ENCODE data around the gene OR5AN1.
"Not testable (repeated sequence)": the region's sequence is repeated elsewhere in the genome, so short reads cannot be mapped to it uniquely, and the experiment has no call there.

OR5AN1 gene, protein sequence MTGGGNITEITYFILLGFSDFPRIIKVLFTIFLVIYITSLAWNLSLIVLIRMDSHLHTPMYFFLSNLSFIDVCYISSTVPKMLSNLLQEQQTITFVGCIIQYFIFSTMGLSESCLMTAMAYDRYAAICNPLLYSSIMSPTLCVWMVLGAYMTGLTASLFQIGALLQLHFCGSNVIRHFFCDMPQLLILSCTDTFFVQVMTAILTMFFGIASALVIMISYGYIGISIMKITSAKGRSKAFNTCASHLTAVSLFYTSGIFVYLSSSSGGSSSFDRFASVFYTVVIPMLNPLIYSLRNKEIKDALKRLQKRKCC

DNA sequence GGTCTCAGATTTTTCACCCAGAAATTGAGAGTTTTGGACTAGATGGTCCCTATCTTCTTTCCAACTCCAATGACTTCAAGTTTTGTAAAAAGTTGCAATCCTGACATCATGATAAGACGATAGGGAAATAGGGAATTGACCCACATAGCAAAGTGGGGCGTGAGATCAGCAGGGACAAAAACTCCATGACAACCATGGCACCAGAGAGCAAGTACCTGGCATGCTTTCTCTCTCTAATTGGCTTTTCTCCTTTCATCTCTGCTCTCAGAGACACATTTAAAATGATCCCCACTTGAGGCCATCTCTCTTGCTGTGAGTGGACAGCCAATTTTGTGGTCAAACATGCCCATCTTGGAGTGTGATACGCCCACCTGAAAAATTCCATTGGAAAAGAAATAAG is at the start of gene OR5AN1:
TSS of gene OR5AN1 (plus strand) at position 301 of the 400 bp plus-strand sequence. CDS start 5,564 bp downstream, outside the sequence.
- Histone ChIP-seq H3K27ac (no peak within 1 kb of the TSS), H3K4me3 (ENCODE audit: low read depth, low read length) (no peak within 1 kb of the TSS), H3K27me3 (replicated peaks) (no peaks in the 10 kb centered on the region), H3K36me3 (replicated peaks) (no peaks in the 10 kb centered on the region)
- in situ Hi-C loops (cut with HindIII; ENCODE audit: low pct_ligation_motif_present, low sequenced_read_pairs): no loop called here
- no peak for DNase-seq
- TF ChIP-seq, protein P1, sequence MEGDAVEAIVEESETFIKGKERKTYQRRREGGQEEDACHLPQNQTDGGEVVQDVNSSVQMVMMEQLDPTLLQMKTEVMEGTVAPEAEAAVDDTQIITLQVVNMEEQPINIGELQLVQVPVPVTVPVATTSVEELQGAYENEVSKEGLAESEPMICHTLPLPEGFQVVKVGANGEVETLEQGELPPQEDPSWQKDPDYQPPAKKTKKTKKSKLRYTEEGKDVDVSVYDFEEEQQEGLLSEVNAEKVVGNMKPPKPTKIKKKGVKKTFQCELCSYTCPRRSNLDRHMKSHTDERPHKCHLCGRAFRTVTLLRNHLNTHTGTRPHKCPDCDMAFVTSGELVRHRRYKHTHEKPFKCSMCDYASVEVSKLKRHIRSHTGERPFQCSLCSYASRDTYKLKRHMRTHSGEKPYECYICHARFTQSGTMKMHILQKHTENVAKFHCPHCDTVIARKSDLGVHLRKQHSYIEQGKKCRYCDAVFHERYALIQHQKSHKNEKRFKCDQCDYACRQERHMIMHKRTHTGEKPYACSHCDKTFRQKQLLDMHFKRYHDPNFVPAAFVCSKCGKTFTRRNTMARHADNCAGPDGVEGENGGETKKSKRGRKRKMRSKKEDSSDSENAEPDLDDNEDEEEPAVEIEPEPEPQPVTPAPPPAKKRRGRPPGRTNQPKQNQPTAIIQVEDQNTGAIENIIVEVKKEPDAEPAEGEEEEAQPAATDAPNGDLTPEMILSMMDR (IDR thresholded peaks at IDR 0.05; ENCODE audit: low read depth, low read length, missing control alignments): no peak

DNA sequence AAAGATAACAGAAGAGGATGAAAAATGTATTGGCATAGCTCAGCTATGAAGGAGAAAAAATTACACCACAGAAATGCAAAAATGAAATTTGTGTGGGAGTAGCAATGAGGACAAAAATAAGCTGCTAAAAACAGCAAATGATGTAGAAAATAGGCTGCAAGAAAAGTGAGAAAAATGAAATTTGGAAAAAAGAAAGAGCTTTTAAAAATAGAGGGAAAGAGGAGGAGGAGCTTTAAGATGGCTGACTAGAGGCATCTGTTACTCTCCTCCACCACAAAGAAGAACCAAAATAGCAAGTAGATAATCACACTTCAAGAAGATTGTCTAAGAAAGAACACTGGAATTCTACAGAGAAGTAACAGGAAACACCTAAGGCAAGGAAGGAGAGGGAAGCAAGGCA is 23.7 kb upstream of the OR5AN1 start:
- Histone ChIP-seq H3K36me3 (replicated peaks) (no peaks in the 10 kb centered on the region), H3K27ac (no peak overlapping the region), H3K4me3 (ENCODE audit: low read depth, low read length) (no peak overlapping the region), H3K27me3 (replicated peaks) (no peaks in the 10 kb centered on the region)
- in situ Hi-C loops (cut with HindIII; ENCODE audit: low pct_ligation_motif_present, low sequenced_read_pairs): no loop called here
- DNase-seq: no peak
- TF ChIP-seq, protein P1 (IDR thresholded peaks at IDR 0.05; ENCODE audit: low read depth, low read length, missing control alignments): no peak

DNA sequence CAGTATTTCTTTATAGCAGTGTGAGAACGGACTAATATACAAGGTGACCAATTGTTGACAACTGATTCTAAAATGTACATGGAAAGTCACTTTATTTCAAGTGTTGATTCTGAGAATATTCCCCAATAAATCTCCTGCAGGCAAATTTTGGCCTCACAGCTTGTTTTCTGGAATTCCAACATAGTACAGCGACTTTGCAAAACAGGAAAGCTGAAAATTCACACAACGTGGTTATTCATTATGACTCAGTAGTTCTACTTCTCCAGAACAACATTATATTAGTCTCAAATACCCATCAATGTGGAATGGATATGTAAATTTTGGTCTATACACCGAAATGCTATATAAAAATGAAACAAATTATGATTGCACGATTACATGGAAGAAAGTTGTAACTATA is 22.5 kb upstream of the OR5AN1 start:
- Histone ChIP-seq H3K27me3 (replicated peaks) (no peaks in the 10 kb centered on the region), H3K4me3 (ENCODE audit: low read depth, low read length) (no peak overlapping the region), H3K27ac (no peak overlapping the region), H3K36me3 (replicated peaks) (no peaks in the 10 kb centered on the region)
- in situ Hi-C loops (cut with HindIII; ENCODE audit: low pct_ligation_motif_present, low sequenced_read_pairs): no loop called here
- TF ChIP-seq, protein P1 (IDR thresholded peaks at IDR 0.05; ENCODE audit: low read depth, low read length, missing control alignments): no peak
- no peak for DNase-seq

DNA sequence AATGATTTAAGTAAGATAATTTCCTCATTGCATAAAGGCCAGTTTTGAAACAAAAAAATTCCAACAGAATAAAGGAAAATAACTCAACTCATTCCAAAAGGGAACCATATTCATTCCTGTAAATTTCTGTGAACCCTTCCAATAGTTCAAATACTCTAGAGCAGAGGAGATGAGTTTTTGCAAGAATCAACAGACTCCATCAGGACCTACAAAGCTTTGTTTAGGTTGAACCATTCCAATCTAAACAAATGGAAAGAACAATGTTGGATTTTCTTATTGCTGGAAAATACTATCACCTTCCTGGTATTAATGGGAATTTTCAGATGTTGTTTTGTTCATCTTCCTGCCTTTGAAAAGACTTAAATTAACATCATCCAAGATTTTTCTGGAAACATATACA is 21.8 kb upstream of the OR5AN1 start:
- H3K27ac ChIP-seq: no peak overlapping the region
- in situ Hi-C loops (cut with HindIII; ENCODE audit: low pct_ligation_motif_present, low sequenced_read_pairs): no loop called here
- TF ChIP-seq, protein P1 (IDR thresholded peaks at IDR 0.05; ENCODE audit: low read depth, low read length, missing control alignments): no peak
- H3K36me3 ChIP-seq (replicated peaks): no peaks in the 10 kb centered on the region
- DNase-seq: no peak
- H3K27me3 ChIP-seq (replicated peaks): no peaks in the 10 kb centered on the region
- no peak overlapping the region for H3K4me3 ChIP-seq (ENCODE audit: low read depth, low read length)

DNA sequence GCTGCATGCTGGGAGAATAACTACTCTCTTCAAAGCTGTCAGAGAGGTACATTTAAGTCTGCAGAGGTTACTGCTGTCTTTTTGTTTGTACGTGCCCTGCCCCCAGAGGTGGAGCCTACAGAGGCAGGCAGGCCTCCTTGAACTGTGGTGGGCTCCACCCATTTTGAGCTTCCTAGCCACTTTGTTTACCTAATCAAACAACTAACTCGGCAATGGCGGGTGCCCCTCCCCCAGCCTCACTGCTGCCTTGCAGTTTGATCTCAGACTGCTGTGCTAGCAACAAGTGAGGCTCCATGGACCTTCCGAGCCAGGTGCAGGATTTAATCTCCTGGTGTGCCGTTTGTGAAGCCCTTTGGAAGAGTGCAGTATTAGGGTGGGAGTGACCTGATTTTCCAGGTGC is 9.0 kb upstream of the OR5AN1 start:
- H3K4me3 ChIP-seq (ENCODE audit: low read depth, low read length); H3K27me3 ChIP-seq (replicated peaks); DNase-seq; H3K36me3 ChIP-seq (replicated peaks); H3K27ac ChIP-seq; in situ Hi-C loops (cut with HindIII; ENCODE audit: low pct_ligation_motif_present, low sequenced_read_pairs): not testable (repeated sequence)

DNA sequence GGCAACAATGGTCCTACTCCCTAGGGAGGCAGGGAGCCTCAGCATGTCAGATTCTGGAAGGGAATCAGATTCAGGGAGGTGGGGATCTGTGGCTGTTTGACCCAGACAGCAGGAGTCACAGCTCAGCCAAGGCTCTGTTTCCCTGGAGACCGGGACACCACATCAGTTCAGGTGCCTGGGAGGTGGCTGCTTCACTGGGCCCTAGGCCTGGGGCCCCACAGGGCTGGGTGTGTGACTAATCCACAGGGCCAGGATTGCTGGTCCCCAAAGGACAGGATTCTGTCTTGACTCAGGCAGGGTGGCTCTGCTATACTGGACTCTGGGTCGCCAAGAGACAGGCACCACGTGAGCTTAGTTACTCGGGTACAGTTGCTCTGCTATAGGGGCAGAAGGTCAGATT is 3.5 kb upstream of the OR5AN1 start:
- in situ Hi-C loops (cut with HindIII; ENCODE audit: low pct_ligation_motif_present, low sequenced_read_pairs): no loop called here
- Histone ChIP-seq H3K4me3 (ENCODE audit: low read depth, low read length) (no peak overlapping the region), H3K36me3 (replicated peaks) (no peaks in the 10 kb centered on the region), H3K27ac (no peak overlapping the region), H3K27me3 (replicated peaks) (no peaks in the 10 kb centered on the region)
- DNase-seq: no peak
- TF ChIP-seq, protein P1 (IDR thresholded peaks at IDR 0.05; ENCODE audit: low read depth, low read length, missing control alignments): no peak
